Measurements from ENCODE around the gene AGPAT2. TPM values are rescaled to one million over a fixed set of nuclear protein-coding genes. Genes with fewer than 3 reads are reported as not detected.

AGPAT2 gene
- total RNA-seq, 1 experiment from 2014 or later, result 77.9 TPM

DNA sequence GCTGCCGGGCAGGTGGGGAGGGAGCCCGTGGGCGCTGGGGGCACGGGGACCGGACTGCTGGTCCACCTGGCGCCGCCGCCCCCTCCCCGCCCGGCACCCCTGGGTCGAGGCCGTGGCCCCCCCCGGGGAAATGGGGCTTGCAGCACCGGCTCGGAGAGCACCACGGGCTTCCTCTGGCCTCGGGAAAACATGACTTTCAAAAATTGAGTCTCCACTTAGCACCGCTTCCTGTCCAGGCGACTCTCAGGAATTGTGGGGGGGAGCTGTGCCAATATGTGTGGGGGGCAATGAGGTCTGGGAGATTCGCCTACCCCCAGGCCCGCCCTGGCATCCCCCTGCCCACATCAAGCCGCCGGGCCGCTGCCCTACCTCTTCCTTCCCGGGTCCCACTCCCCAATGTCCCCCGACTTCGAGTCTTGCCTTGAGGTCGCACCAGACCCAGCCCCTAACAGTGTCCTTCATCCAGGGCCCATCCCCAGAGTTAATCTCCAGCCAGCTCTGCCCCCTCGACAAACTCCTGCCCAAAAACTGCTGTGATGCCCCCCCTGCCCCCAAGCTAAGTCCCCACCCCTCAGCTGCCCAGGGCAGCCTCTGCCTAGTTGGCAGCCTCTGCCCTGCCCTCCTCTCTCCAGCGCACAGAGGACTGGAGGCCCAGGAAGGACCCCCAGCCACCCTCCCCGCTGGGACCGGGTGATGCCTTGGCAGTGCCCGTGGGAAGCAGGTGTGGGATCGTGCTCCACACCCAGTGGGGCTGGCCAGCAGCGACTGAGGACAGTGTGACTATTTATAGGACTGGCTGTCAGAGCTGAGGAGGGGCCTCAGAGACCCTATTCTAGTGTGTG, 20.7 kb downstream of the AGPAT2 start:
- 0 out of 2 replicates have a peak overlapping the region, but pooled peaks have one; percentile 7 for H3K27ac ChIP-seq (ENCODE audit: low read length)
- intact Hi-C loops (cut with micrococcal nuclease; ENCODE audit: unreplicated experiment) (no loop called here), in situ Hi-C loops (cut with HindIII; ENCODE audit: low pct_unique_long_range_greater_than_20kb, low sequenced_read_pairs) (no loop called here)
- H3K27me3 ChIP-seq (ENCODE audit: control insufficient read depth, insufficient read depth, low read length), result no peaks in the 10 kb centered on the region
- H3K36me3 ChIP-seq (ENCODE audit: control insufficient read depth, insufficient read depth, low read length), result no peaks in the 10 kb centered on the region
- DNase-seq (ENCODE audit: low read depth, low spot score) (no peak), ATAC-seq (no peak)
- BruUV-seq (replicated peaks), result no TSS peak
- ChIA-PET POLR2A (interaction anchor here (0.6 kb wide), 1 partner anchor 247 kb away, joined by 3 read pairs; no protein-coding TSS in a partner anchor), CTCF (no interaction called here)
- H3K9me3 ChIP-seq (ENCODE audit: control insufficient read depth, insufficient read depth, low read depth, low read length), result no peaks in the 10 kb centered on the region
- TF ChIP-seq POLR2AphosphoS5 (IDR thresholded peaks at IDR 0.05; ENCODE audit: low read depth, low read length) (no peak), TCF7L2 (IDR thresholded peaks at IDR 0.05; ENCODE audit: low read depth, low read length) (no peak), SIN3A (IDR thresholded peaks at IDR 0.05; ENCODE audit: borderline replicate concordance, insufficient read depth, low read depth, low read length) (no peak)
- TF ChIP-seq, protein P1, sequence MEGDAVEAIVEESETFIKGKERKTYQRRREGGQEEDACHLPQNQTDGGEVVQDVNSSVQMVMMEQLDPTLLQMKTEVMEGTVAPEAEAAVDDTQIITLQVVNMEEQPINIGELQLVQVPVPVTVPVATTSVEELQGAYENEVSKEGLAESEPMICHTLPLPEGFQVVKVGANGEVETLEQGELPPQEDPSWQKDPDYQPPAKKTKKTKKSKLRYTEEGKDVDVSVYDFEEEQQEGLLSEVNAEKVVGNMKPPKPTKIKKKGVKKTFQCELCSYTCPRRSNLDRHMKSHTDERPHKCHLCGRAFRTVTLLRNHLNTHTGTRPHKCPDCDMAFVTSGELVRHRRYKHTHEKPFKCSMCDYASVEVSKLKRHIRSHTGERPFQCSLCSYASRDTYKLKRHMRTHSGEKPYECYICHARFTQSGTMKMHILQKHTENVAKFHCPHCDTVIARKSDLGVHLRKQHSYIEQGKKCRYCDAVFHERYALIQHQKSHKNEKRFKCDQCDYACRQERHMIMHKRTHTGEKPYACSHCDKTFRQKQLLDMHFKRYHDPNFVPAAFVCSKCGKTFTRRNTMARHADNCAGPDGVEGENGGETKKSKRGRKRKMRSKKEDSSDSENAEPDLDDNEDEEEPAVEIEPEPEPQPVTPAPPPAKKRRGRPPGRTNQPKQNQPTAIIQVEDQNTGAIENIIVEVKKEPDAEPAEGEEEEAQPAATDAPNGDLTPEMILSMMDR (IDR thresholded peaks at IDR 0.05), result no peak
- TF ChIP-seq, protein P2, sequence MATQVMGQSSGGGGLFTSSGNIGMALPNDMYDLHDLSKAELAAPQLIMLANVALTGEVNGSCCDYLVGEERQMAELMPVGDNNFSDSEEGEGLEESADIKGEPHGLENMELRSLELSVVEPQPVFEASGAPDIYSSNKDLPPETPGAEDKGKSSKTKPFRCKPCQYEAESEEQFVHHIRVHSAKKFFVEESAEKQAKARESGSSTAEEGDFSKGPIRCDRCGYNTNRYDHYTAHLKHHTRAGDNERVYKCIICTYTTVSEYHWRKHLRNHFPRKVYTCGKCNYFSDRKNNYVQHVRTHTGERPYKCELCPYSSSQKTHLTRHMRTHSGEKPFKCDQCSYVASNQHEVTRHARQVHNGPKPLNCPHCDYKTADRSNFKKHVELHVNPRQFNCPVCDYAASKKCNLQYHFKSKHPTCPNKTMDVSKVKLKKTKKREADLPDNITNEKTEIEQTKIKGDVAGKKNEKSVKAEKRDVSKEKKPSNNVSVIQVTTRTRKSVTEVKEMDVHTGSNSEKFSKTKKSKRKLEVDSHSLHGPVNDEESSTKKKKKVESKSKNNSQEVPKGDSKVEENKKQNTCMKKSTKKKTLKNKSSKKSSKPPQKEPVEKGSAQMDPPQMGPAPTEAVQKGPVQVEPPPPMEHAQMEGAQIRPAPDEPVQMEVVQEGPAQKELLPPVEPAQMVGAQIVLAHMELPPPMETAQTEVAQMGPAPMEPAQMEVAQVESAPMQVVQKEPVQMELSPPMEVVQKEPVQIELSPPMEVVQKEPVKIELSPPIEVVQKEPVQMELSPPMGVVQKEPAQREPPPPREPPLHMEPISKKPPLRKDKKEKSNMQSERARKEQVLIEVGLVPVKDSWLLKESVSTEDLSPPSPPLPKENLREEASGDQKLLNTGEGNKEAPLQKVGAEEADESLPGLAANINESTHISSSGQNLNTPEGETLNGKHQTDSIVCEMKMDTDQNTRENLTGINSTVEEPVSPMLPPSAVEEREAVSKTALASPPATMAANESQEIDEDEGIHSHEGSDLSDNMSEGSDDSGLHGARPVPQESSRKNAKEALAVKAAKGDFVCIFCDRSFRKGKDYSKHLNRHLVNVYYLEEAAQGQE (IDR thresholded peaks at IDR 0.05; ENCODE audit: insufficient read depth in 1 of 2, low read depth in 2 of 2, low read length in 1 of 2), result no peak
- peaks cover 39% of the 10 kb centered on the region for H3K4me1 ChIP-seq (ENCODE audit: control insufficient read depth, insufficient read depth, low read length)
- H3K4me3 ChIP-seq (ENCODE audit: low read depth in 2 of 2, low read length in 2 of 2), result peak overlapping the region; percentile 34 to 38

DNA sequence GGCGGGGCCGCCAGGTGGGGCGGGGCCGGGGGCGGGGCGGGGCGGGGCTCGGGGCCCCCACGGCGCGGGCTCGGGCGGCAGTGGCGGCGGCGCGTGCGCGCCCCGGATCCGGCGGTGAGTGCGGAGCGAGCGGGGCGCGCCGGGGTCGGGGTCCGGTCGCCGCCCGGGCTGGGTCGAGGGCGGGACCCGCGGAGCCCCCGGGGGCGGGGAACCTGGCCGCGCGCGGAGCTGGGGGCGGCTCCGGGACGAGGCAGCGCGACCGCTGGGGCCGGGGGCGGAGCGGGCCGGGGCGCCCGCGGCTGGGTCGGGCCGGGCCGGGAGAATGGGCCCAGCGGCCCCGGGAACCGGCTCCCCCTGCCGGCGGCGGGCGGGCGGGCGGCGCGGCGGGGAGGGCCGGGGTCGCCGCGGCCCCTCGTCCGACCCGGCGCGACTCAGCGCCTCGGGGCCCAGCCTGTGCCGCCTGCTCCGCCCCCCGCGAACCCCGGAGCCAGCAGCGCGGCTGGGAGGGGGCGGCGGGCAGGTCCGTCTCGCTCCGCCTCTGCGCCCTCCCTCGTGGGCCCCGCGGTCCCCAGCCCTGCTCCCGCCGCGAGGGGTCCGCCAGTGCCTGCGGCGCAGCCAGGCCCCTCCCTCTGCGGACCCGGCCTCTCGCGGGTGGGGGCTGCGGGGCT, 21.4 kb downstream of the AGPAT2 start:
- ChIA-PET CTCF (interaction anchor here (0.8 kb wide), 1 partner anchor 29 kb away, joined by 3 read pairs; no protein-coding TSS in a partner anchor), POLR2A (no interaction called here)
- ATAC-seq, result peak; percentile 37
- no TSS peak for BruUV-seq (replicated peaks)
- no peak for DNase-seq (ENCODE audit: low read depth, low spot score)
- Histone ChIP-seq H3K36me3 (ENCODE audit: control insufficient read depth, insufficient read depth, low read length) (no peaks in the 10 kb centered on the region), H3K4me1 (ENCODE audit: control insufficient read depth, insufficient read depth, low read length) (peaks cover 34% of the 10 kb centered on the region), H3K27me3 (ENCODE audit: control insufficient read depth, insufficient read depth, low read length) (no peaks in the 10 kb centered on the region), H3K27ac (ENCODE audit: low read length) (no peak overlapping the region), H3K9me3 (ENCODE audit: control insufficient read depth, insufficient read depth, low read depth, low read length) (no peaks in the 10 kb centered on the region), H3K4me3 (ENCODE audit: low read depth in 2 of 2, low read length in 2 of 2) (peak overlapping the region; percentile 34 to 40)
- intact Hi-C loops (cut with micrococcal nuclease; ENCODE audit: unreplicated experiment) (no loop called here), in situ Hi-C loops (cut with HindIII; ENCODE audit: low pct_unique_long_range_greater_than_20kb, low sequenced_read_pairs) (no loop called here)
- TF ChIP-seq, protein P1 (IDR thresholded peaks at IDR 0.05), result peak; percentile 37; the same call in 1 of the 2 replicates
- TF ChIP-seq SIN3A (IDR thresholded peaks at IDR 0.05; ENCODE audit: borderline replicate concordance, insufficient read depth, low read depth, low read length) (no peak), TCF7L2 (IDR thresholded peaks at IDR 0.05; ENCODE audit: low read depth, low read length) (no peak)
